Testis (tissue), 2 donors: ENCODE measurements around the gene DNASE1.

Source experiments
- POLR2A ChIP-seq: fragments of 450-650 bp; IDR thresholded peaks from one replicate; pipeline ENCODE4 v1.6.1; 2017; ENCODE audit warnings: antibody characterized with exemption, mild to moderate bottlenecking, moderate library complexity
- TF ChIP-seq, protein P1 (sequence below), 3 experiments: fragments of 450-650 bp in 2 of 3; fragments of 200-600 bp in 1 of 3; sonication (generic) in 1 of 3; IDR thresholded peaks; one replicate each; pipeline ENCODE4 v1.5.1; 2016 to 2019; ENCODE audit warnings: antibody characterized with exemption in 3 of 3, mild to moderate bottlenecking in 2 of 3, moderate library complexity in 1 of 3

DNA sequence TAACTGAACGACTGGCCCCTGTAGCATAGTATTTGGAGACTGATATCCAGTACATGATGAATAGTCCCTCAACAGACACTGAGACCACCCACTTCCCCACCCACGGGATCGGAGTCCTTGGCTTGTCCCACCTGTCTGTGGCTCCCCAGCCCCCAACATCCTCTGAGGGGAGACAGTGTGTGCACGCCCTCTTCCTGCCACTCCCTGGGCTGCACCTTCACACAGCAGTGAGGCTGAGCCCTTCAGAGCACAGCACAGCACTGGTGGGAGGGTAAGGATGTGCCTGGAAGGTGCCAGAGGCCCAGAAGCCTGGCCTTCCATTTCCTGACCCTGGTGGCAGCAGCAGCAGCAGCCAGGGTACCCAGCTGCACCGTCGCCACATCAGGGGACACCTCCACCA is 11.0 kb downstream of the DNASE1 start:
- TF ChIP-seq, protein P1, sequence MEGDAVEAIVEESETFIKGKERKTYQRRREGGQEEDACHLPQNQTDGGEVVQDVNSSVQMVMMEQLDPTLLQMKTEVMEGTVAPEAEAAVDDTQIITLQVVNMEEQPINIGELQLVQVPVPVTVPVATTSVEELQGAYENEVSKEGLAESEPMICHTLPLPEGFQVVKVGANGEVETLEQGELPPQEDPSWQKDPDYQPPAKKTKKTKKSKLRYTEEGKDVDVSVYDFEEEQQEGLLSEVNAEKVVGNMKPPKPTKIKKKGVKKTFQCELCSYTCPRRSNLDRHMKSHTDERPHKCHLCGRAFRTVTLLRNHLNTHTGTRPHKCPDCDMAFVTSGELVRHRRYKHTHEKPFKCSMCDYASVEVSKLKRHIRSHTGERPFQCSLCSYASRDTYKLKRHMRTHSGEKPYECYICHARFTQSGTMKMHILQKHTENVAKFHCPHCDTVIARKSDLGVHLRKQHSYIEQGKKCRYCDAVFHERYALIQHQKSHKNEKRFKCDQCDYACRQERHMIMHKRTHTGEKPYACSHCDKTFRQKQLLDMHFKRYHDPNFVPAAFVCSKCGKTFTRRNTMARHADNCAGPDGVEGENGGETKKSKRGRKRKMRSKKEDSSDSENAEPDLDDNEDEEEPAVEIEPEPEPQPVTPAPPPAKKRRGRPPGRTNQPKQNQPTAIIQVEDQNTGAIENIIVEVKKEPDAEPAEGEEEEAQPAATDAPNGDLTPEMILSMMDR (IDR thresholded peaks at IDR 0.05) = no peak
- TF ChIP-seq POLR2A = no peak
